Activated CD4-positive, alpha-beta memory T cell treated with anti-CD3 and anti-CD28 coated beads for 36 hours (primary cell): ENCODE data around the gene S100A14. TPM values are rescaled to one million over a fixed set of nuclear protein-coding genes. Genes with fewer than 3 reads are reported as not detected.

Source experiments
- CTCF ChIA-PET: fragments of 350-600 bp; sonication (Branson Sonifier 250); formaldehyde crosslinking; loops from one replicate; lab custom pipeline; 2021; ENCODE audit warnings: antibody characterized with exemption, inconsistent platforms; lab: Charles Lee
- POLR2A ChIA-PET: fragments of 350-600 bp; sonication (Branson Sonifier 250); formaldehyde crosslinking; loops from one replicate; lab custom pipeline; 2021; ENCODE audit warnings: antibody characterized with exemption; lab: Charles Lee
- DNase-seq: peaks from one replicate; pipeline ENCODE4 v3.0.0-alpha.2; 2020
- H3K27ac Mint-ChIP-seq: one replicate; pipeline ENCODE4 v1.8.0; 2021; ENCODE audit warnings: mixed read lengths
- H3K27me3 Mint-ChIP-seq: one replicate; pipeline ENCODE4 v1.8.0; 2021; ENCODE audit warnings: mixed read lengths
- H3K36me3 Mint-ChIP-seq: one replicate; pipeline ENCODE4 v1.8.0; 2021; ENCODE audit warnings: mixed read lengths
- H3K4me1 Mint-ChIP-seq: one replicate; pipeline ENCODE4 v1.8.0; 2021; ENCODE audit warnings: low read depth, mixed read lengths
- H3K4me3 Mint-ChIP-seq: one replicate; pipeline ENCODE4 v1.8.0; 2021; ENCODE audit warnings: mild to moderate bottlenecking, mixed read lengths
- H3K9me3 Mint-ChIP-seq: one replicate; pipeline ENCODE4 v1.8.0; 2021; ENCODE audit warnings: mixed read lengths
- intact Hi-C: fragments of 100-400 bp; cut with micrococcal nuclease; formaldehyde crosslinking; loops from one replicate; pipeline ENCODE4 v1.15.1; 2023
- total RNA-seq, 2 experiments: library from RNA; stranded (reverse); gene quantifications; one replicate each; pipeline ENCODE4 v1.2.3, GENCODE V29; 2021

S100A14 gene
- total RNA-seq, 2 experiments from 2014 or later: 0.26 to 0.46 TPM

GRCh38 chr1:153628638-153629342, 12.7 kb upstream of the S100A14 start:
- CTCF ChIA-PET: interaction anchor here (1.2 to 2.5 kb wide), 4 partner anchors 11 to 61 kb away, joined by 3 to 10 read pairs (median 6); no protein-coding TSS in a partner anchor
- no peak for DNase-seq
- Mint-ChIP-seq H3K36me3 (peaks cover 5% of the 10 kb centered on the region), H3K27ac (no peak overlapping the region), H3K27me3 (peaks cover 7% of the 10 kb centered on the region), H3K4me1 (peaks cover 29% of the 10 kb centered on the region), H3K4me3 (no peak overlapping the region), H3K9me3 (no peaks in the 10 kb centered on the region)
- POLR2A ChIA-PET: no interaction called here
- intact Hi-C loops: no loop called here

GRCh38 chr1:153627715-153628626, 11.8 kb upstream of the S100A14 start, which contains the start of gene S100A1:
Gene S100A1 (plus strand): TSS chr1:153628434. CDS start chr1:153630522, 2,088 bp downstream.
- H3K27me3 Mint-ChIP-seq: peaks cover 7% of the 10 kb centered on the region
- POLR2A ChIA-PET: no interaction called here
- no peak within 1 kb of the TSS for H3K27ac Mint-ChIP-seq
- intact Hi-C loops: no loop called here
- peaks cover 5% of the 10 kb centered on the region for H3K36me3 Mint-ChIP-seq
- H3K9me3 Mint-ChIP-seq: no peaks in the 10 kb centered on the region
- H3K4me1 Mint-ChIP-seq: peaks cover 21% of the 10 kb centered on the region
- CTCF ChIA-PET: interaction anchor here (0.9 to 2.5 kb wide), 8 partner anchors 10 to 117 kb away, joined by 3 to 10 read pairs (median 6); no protein-coding TSS in a partner anchor
- no peak within 1 kb of the TSS for H3K4me3 Mint-ChIP-seq
- no peak for DNase-seq

GRCh38 chr1:153626904-153627714, 11.0 kb upstream of the S100A14 start, which contains the start of gene S100A13:
Gene S100A13 (minus strand): TSS chr1:153627505. CDS start chr1:153626472, 1,033 bp downstream.
- H3K27me3 Mint-ChIP-seq: peaks cover 7% of the 10 kb centered on the region
- DNase-seq: peak; percentile 38

GRCh38 chr1:153626477-153626903, 10.4 kb upstream of the S100A14 start:
- no peaks in the 10 kb centered on the region for H3K9me3 Mint-ChIP-seq
- ChIA-PET POLR2A (no interaction called here), CTCF (interaction anchor here (1.4 to 1.7 kb wide), 3 partner anchors 8 to 116 kb away, joined by 5 to 10 read pairs (median 6); no protein-coding TSS in a partner anchor)

More at GRCh38 chr1:153626904-153627714, 11.0 kb upstream of the S100A14 start, which contains the start of gene S100A13:
- POLR2A ChIA-PET: no interaction called here
- Mint-ChIP-seq H3K36me3 (peaks cover 2% of the 10 kb centered on the region), H3K4me3 (no peak within 1 kb of the TSS), H3K9me3 (no peaks in the 10 kb centered on the region), H3K4me1 (peaks cover 17% of the 10 kb centered on the region), H3K27ac (no peak within 1 kb of the TSS)
- intact Hi-C loops: no loop called here
- CTCF ChIA-PET: interaction anchor here (0.9 to 1.7 kb wide), 5 partner anchors 9 to 117 kb away, joined by 4 to 10 read pairs (median 5); no protein-coding TSS in a partner anchor

GRCh38 chr1:153624965-153625611, 9.0 kb upstream of the S100A14 start:
- no peak overlapping the region for H3K4me3 Mint-ChIP-seq
- peaks cover 4% of the 10 kb centered on the region for H3K4me1 Mint-ChIP-seq
- no peak overlapping the region for H3K27ac Mint-ChIP-seq
- POLR2A ChIA-PET: no interaction called here
- H3K36me3 Mint-ChIP-seq: peaks cover 2% of the 10 kb centered on the region
- H3K27me3 Mint-ChIP-seq: peaks cover 7% of the 10 kb centered on the region
- intact Hi-C loops: no loop called here
- H3K9me3 Mint-ChIP-seq: no peaks in the 10 kb centered on the region
- CTCF ChIA-PET: interaction anchor here (1.1 kb wide), 1 partner anchor 115 kb away, joined by 3 read pairs; no protein-coding TSS in a partner anchor
- DNase-seq: no peak

More at GRCh38 chr1:153626477-153626903, 10.4 kb upstream of the S100A14 start:
- Mint-ChIP-seq H3K4me3 (no peak overlapping the region), H3K36me3 (peaks cover 2% of the 10 kb centered on the region), H3K27ac (no peak overlapping the region), H3K27me3 (peaks cover 7% of the 10 kb centered on the region), H3K4me1 (peaks cover 12% of the 10 kb centered on the region)
- DNase-seq: no peak
- intact Hi-C loops: no loop called here

- DNase-seq: no peak
- no peak overlapping the region for H3K4me3 Mint-ChIP-seq
- peaks cover 4% of the 10 kb centered on the region for H3K4me1 Mint-ChIP-seq
- H3K36me3 Mint-ChIP-seq: peaks cover 2% of the 10 kb centered on the region
- POLR2A ChIA-PET: interaction anchor here (0.6 to 0.7 kb wide), 2 partner anchors 25 to 34 kb away, joined by 3 to 4 read pairs; no protein-coding TSS in a partner anchor
- intact Hi-C loops: no loop called here
- H3K27ac Mint-ChIP-seq: no peak overlapping the region
- H3K27me3 Mint-ChIP-seq: peaks cover 7% of the 10 kb centered on the region
- CTCF ChIA-PET: no interaction called here
- no peaks in the 10 kb centered on the region for H3K9me3 Mint-ChIP-seq
These were observed 7.0 kb upstream of the S100A14 start for GRCh38 chr1:153623101-153623500.

- H3K4me1 Mint-ChIP-seq: no peaks in the 10 kb centered on the region
- H3K27ac Mint-ChIP-seq: no peak overlapping the region
- CTCF ChIA-PET: interaction anchor here (0.7 to 4.2 kb wide), 8 partner anchors 8 to 108 kb away, joined by 3 to 39 read pairs (median 6); partner anchors contain the start of genes CHTOP, S100A1 and S100A13
- no peaks in the 10 kb centered on the region for H3K27me3 Mint-ChIP-seq
- H3K9me3 Mint-ChIP-seq: no peaks in the 10 kb centered on the region
- POLR2A ChIA-PET: interaction anchor here (1.6 kb wide), 1 partner anchor 15 kb away, joined by 8 read pairs; the partner anchor contains the start of gene CHTOP
- no peaks in the 10 kb centered on the region for H3K36me3 Mint-ChIP-seq
- intact Hi-C loops: no loop called here
- DNase-seq: no peak
- H3K4me3 Mint-ChIP-seq: no peak overlapping the region
These were observed 3.0 kb upstream of the S100A14 start for GRCh38 chr1:153619171-153619570.

GRCh38 chr1:153617663-153618062, 1.5 kb upstream of the S100A14 start:
- H3K36me3 Mint-ChIP-seq: no peaks in the 10 kb centered on the region
- no peaks in the 10 kb centered on the region for H3K4me1 Mint-ChIP-seq
- no peaks in the 10 kb centered on the region for H3K27me3 Mint-ChIP-seq
- DNase-seq: peak; percentile 80
- CTCF ChIA-PET: interaction anchor here (0.6 to 4.2 kb wide), 13 partner anchors 9 to 123 kb away, joined by 3 to 39 read pairs (median 5); partner anchors contain the start of genes CHTOP, S100A1 and S100A13
- H3K27ac Mint-ChIP-seq: no peak overlapping the region
- no peak overlapping the region for H3K4me3 Mint-ChIP-seq
- POLR2A ChIA-PET: interaction anchor here (1.7 kb wide), 1 partner anchor 45 kb away, joined by 6 read pairs; no protein-coding TSS in a partner anchor
- H3K9me3 Mint-ChIP-seq: no peaks in the 10 kb centered on the region
- intact Hi-C loops: loop anchor here (1.0 kb wide), 2 partner anchors 45 to 106 kb away; no protein-coding TSS in a partner anchor

- POLR2A ChIA-PET: interaction anchor here (1.7 kb wide), 1 partner anchor 44 kb away, joined by 6 read pairs; no protein-coding TSS in a partner anchor
- H3K4me1 Mint-ChIP-seq: no peaks in the 10 kb centered on the region
These were observed 789 bp upstream of the S100A14 start for GRCh38 chr1:153616917-153617311.

GRCh38 chr1:153615406-153615805, 719 bp downstream of the S100A14 start:
- intact Hi-C loops: no loop called here
- Mint-ChIP-seq H3K9me3 (no peaks in the 10 kb centered on the region), H3K27ac (no peak overlapping the region), H3K4me1 (no peaks in the 10 kb centered on the region), H3K36me3 (no peaks in the 10 kb centered on the region), H3K4me3 (no peak overlapping the region), H3K27me3 (no peaks in the 10 kb centered on the region)
- ChIA-PET POLR2A (interaction anchor here (1.4 kb wide), 1 partner anchor 19 kb away, joined by 6 read pairs; the partner anchor contains the start of gene CHTOP), CTCF (interaction anchor here (3.1 to 4.2 kb wide), 3 partner anchors 44 to 104 kb away, joined by 14 to 39 read pairs (median 23); no protein-coding TSS in a partner anchor)
- DNase-seq: no peak

More at GRCh38 chr1:153616917-153617311, 789 bp upstream of the S100A14 start:
- Mint-ChIP-seq H3K36me3 (no peaks in the 10 kb centered on the region), H3K9me3 (no peaks in the 10 kb centered on the region), H3K27ac (no peak overlapping the region), H3K4me3 (no peak overlapping the region), H3K27me3 (no peaks in the 10 kb centered on the region)
- no peak for DNase-seq
- intact Hi-C loops: loop anchor here (1.0 kb wide), 2 partner anchors 45 to 106 kb away; no protein-coding TSS in a partner anchor
- CTCF ChIA-PET: interaction anchor here (1.2 to 4.2 kb wide), 10 partner anchors 9 to 123 kb away, joined by 3 to 39 read pairs (median 6); partner anchors contain the start of gene S100A1
